ENCODE results near the gene COL7A1.

DNA sequence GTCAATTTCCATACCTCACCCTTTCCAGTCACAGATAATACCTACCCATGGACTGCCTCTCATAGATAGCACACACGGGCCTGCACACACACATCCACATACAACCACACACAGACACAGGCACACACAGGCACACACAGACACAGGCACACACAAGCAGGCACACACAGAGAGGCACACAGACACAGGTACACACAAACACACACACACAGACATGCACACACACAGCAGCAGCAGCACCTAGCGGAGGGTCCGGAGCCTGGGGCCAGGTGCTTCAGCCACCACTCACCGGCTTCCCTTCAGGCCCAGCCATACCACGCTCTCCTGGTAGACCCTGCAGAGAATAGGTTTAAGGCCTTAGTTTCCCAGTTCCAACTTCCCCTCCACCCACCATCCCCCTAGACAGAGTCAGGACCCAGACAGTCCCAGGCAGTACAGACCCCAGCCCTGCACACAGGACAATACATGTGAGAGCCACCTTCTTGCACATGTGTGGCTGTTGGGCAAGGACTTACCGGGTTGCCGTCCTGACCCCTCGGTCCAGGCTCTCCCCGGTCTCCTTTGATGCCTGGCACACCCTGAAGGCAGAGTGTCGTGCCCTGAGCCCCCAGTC, 21.1 kb downstream of the COL7A1 start:
- TF ChIP-seq, protein P1, sequence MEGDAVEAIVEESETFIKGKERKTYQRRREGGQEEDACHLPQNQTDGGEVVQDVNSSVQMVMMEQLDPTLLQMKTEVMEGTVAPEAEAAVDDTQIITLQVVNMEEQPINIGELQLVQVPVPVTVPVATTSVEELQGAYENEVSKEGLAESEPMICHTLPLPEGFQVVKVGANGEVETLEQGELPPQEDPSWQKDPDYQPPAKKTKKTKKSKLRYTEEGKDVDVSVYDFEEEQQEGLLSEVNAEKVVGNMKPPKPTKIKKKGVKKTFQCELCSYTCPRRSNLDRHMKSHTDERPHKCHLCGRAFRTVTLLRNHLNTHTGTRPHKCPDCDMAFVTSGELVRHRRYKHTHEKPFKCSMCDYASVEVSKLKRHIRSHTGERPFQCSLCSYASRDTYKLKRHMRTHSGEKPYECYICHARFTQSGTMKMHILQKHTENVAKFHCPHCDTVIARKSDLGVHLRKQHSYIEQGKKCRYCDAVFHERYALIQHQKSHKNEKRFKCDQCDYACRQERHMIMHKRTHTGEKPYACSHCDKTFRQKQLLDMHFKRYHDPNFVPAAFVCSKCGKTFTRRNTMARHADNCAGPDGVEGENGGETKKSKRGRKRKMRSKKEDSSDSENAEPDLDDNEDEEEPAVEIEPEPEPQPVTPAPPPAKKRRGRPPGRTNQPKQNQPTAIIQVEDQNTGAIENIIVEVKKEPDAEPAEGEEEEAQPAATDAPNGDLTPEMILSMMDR (IDR thresholded peaks at IDR 0.05) = no peak
- TF ChIP-seq POLR2A (IDR thresholded peaks at IDR 0.05) = no peak
- TF ChIP-seq POLR2AphosphoS5 (IDR thresholded peaks at IDR 0.05) = no peak
- no peak for TF ChIP-seq EP300 (IDR thresholded peaks at IDR 0.05; ENCODE audit: low read depth)
